VCaP (cell line): ENCODE measurements around the gene NPTX2.

Experiments used
- H3K27ac ChIP-seq: fragments of 450-650 bp; 2 replicates; pipeline ENCODE4 v1.5.1; 2017
- TF ChIP-seq, protein P1 (sequence below): fragments of 450-650 bp; conservative IDR thresholded peaks from 2 replicates; pipeline ENCODE4 v1.5.1; 2017; ENCODE audit warnings: mild to moderate bottlenecking, moderate library complexity

NPTX2 gene

DNA sequence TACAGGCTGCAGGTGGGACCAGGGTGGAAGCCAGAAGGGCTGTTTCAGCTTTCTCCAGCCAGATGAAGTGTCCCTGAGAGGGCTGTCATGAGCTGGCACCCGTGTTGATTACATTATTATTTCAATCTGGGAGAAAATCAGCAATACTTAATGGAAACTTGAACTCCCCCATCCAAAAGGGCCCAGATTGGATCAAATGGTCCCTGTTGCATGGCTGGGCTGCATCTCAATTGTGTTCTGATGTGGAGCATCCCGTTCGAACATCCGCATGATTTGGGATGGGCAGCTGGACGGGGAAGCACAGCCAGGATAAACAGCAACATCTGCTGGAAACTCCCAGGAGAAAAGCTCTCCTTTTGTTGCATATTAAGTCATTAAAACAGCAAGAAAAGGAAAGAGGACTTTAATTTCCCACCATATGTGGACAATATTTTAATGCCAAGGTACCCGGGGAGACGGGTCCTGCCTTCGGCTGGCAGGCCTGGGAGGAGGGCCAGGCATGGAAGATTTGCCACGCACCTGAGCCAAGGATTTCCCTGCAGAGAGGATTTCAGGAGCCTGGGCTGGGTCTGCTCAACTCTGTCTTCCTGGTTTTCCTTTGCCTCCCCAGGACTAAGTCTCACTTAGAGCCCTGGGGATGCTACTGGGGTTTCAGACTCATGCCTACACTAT is 52.4 kb downstream of the NPTX2 start:
- TF ChIP-seq, protein P1, sequence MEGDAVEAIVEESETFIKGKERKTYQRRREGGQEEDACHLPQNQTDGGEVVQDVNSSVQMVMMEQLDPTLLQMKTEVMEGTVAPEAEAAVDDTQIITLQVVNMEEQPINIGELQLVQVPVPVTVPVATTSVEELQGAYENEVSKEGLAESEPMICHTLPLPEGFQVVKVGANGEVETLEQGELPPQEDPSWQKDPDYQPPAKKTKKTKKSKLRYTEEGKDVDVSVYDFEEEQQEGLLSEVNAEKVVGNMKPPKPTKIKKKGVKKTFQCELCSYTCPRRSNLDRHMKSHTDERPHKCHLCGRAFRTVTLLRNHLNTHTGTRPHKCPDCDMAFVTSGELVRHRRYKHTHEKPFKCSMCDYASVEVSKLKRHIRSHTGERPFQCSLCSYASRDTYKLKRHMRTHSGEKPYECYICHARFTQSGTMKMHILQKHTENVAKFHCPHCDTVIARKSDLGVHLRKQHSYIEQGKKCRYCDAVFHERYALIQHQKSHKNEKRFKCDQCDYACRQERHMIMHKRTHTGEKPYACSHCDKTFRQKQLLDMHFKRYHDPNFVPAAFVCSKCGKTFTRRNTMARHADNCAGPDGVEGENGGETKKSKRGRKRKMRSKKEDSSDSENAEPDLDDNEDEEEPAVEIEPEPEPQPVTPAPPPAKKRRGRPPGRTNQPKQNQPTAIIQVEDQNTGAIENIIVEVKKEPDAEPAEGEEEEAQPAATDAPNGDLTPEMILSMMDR: no peak
- H3K27ac ChIP-seq: no peak overlapping the region

DNA sequence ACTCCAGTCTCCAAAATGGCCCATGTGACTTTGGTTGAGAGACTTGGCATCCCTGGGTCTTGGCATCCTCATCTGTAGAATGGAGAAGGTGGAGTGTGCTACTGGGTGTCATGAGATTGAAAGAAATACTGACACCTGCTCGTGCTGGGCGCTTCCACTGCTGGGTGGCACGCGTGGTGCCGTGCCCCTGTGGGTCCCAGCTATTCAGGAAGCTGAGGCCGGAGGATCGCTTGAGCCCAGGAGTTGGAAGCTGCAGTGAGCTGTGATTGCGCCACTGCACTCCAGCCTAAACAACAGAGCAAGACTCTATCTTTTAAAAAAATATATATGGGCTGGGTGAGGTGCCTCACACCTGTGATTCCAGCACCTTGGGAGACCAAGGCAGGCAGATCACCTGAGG is 53.1 kb downstream of the NPTX2 start:
- TF ChIP-seq, protein P1: no peak
- no peak overlapping the region for H3K27ac ChIP-seq

DNA sequence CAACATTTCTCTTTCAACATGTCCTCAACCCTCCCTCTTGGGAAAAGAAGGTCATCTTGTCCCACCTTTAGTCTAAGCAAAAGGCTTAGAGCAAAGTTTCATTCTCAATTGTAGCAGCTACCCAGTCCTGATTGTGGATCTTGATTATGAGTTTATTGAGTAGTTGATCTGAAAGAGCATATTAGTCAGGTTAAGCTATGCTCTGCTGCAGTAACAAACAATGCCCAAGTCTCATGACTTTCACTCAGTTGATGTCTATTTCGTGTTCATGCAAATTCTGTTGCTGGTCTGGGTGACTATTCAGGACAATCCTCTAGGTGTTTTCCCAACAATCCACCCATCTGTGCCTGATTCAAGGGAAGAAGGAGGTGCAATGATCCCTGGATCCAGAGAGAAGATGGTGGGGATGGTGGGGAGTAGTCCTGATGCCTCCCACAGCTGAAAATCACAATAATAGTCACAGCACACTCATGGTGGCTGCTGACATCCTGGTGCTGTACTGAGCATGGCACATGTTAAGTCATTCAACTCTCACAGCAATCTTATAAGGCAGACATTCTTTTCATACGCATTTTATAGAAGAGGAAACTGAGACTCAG is 54.7 kb downstream of the NPTX2 start:
- no peak overlapping the region for H3K27ac ChIP-seq
- TF ChIP-seq, protein P1: no peak

DNA sequence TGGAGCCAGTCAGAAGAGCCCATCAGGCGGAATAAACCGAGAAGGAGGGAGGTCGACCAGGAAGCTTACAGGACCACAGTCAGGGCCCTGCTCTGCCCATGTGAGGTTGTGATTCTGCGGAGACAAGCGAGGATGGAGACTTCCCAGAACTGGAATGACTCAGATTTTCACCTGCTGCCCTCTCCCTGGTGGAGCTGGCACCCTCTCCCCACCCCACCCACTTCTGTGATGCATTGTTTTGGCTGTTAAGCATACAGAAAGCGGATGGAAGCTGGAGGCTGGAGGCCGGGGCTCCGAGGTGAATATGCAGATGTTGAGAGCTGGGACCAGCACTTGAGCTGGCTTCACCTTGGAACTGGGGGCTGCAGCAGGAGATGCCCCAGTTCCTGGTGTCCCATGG is 57.4 kb downstream of the NPTX2 start:
- TF ChIP-seq, protein P1: no peak
- H3K27ac ChIP-seq: no peak overlapping the region

DNA sequence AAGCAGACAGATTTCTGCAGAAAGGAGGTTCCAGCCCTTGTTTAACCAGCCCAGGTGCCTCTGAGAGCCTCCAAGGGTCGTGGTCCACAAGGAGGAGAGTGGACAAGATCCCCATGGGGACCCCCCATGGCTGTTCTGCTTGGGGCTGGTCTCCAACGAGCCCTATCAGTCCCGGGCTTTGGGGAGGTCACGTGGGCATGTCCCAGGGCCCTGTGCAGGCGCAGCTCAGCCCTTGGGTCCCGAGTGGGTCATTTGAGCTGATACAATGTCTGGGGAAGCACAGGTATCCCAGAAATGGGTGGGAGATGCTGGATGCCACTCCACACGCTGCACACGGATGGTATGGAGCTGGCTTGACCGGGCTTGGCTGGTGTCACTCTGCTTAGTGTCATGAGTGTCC is 57.8 kb downstream of the NPTX2 start:
- TF ChIP-seq, protein P1: no peak
- no peak overlapping the region for H3K27ac ChIP-seq

DNA sequence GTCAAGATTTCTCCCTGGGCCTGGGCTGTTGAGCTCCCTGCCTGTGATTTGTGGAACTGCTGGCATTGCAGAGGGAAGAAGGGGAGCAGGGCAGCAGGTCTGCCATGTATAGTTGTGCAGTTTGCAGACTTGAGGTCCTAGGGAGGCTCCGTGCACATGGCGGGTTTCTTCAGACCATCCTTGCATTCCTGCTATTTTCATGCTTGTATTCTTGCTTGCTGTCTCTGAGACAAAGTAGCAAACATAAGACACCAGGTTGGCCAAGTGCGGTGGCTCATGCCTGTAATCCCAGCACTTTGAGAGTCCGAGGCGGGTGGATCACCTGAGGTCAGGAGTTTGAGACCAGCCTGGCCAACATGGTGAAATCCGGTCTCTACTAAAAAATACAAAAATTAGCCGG is 61.1 kb downstream of the NPTX2 start:
- TF ChIP-seq, protein P1: no peak
- no peak overlapping the region for H3K27ac ChIP-seq
